GM19023 (cell line): ENCODE measurements around the gene ZBTB38.

Experiments used
- ATAC-seq: cut with Tn5 transposase; IDR thresholded peaks from one replicate; pipeline ENCODE4 v1.9.1; 2021; ENCODE audit warnings: mild to moderate bottlenecking, moderate library complexity; ENCODE audit not compliant: unreplicated experiment

ZBTB38 gene

GRCh38 chr3:141336672-141337522 lies 31.4 kb upstream of the ZBTB38 start:
- ATAC-seq, result peak; percentile 80

DNA sequence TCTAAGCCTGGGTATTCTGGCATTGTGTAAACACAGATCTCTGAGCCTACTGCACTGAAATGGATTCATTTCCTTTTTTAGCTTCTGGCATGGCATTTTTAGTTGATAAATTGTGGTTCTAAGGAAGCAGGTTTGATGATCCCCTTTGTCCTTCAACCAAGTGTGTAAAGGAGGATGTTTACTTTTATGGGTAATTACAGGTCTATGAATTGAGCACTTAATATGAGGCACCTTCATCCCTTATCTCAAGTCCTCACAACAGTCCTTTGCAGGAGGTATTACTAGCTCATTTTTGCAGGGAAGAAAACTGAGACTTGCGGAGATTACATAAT lies 30.8 kb upstream of the ZBTB38 start:
- no peak for ATAC-seq

DNA sequence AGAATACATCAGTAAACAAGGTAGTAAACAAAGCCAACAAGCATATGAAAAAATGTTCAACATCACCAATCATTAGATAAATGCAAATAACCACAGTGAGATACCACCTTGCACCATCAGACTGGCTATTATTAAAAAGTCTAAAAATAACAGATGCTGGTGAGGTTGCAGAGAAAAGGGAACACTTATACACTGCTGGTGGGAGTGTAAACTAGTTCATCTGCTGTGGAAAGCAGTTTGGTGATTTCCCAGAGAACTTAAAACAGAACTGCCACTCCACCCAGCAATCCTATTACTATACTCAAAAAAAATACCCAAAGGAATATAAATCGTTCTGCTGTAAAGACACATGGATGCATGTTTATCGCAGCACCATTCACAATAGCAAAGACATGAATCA lies 30.3 kb upstream of the ZBTB38 start:
- ATAC-seq, result no peak

DNA sequence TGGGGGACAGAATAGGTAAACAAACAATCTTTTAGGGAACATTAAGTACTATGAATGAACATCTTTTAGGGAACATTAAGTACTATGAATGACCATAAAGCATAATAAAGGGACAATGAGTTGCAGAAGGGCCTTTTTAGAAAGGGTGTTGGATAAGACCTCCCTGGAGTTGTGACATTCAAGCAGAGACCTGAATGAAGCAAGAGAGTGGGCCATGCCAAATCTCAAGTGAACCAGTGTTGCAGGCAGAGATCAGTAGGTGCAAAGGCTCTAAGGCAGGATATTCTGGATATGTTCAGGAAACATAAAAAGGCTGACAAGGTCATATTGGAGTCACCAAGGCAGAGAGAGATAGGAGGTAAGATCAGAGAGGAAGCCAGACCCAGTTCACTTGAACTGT lies 29.4 kb upstream of the ZBTB38 start:
- no peak for ATAC-seq

DNA sequence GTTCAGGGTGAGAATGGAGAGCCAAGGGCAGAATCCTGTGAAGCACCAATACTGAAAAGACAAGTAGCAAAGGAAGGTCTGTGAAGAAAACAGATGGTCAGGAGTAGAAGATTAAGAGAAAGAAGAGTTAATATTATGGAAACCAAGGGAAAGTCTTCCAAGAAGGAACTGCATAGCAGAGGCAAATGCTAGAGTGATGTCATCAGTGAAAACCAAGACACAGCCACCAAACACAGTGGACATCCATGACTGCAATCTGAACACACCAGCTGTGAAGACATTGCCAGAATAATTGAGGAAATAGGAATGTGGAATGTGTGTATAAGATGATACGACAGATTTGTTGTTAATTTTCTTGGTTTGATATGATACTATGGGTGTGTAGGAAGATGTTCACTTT lies 26.8 kb upstream of the ZBTB38 start:
- no peak for ATAC-seq

DNA sequence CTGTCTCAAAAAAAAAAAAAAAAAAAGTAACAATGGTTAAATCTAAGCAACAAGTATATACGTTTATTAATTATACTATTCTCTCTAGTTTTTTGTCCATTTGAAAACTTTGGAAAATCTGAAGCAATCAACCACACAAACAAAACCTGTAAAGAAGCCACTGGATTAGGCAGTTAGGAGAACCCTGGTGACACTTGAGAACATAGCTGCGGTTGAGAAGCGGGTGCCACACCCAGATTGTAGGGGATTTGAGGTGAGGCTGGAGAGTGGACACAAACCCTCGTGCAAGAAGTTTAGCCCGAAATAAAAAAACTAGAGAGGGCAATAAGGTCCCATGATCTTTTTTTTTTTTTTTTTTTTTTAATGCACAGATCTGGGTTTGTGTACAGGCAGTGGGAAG lies 25.9 kb upstream of the ZBTB38 start:
- ATAC-seq, result no peak

GRCh38 chr3:141343077-141343476 lies 25.2 kb upstream of the ZBTB38 start:
- no peak for ATAC-seq

DNA sequence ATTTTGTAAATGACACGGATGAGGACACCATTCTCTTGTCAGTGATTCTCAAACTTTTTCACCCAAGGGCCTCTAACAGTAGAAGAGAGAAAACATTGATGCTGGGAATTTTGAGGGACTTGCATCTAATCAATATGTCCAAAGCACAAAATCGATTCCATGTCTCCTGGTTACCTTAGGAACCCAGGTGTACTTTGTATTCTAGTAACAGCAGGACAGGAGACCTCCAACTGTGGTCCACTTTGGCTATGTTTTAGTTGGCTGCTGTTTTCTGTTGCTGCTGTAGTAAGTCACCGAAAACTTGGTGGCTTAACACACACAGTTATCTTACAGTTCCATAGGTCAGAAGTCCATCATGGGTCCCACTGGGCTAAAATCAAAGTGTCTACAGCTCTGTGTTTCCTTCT lies 24.4 kb upstream of the ZBTB38 start:
- ATAC-seq, result no peak

DNA sequence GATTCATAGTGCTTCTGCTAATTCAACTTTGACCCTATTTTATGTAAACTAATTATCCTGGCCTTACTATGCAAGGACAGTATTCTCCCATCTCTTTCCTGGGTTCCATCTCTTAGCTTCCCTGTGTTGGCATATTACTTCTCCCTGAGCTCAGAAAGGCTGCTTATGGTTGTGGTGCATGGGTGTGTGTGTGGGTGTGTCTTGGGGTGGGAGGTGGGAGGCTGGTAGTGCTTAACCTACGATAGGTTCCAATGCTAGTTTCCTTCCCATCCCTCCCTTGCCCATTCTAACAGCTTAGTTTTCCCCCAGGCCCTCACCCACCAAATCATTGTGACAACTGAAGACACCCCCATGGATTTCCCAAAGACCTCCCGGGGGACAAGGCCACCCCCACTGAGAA lies 22.8 kb upstream of the ZBTB38 start:
- no peak for ATAC-seq

GRCh38 chr3:141346007-141346406 lies 22.3 kb upstream of the ZBTB38 start:
- no peak for ATAC-seq

- ATAC-seq, result no peak
Observed at GRCh38 chr3:141346418-141346817, 21.9 kb upstream of the ZBTB38 start.

GRCh38 chr3:141346839-141347238 lies 21.5 kb upstream of the ZBTB38 start:
- ATAC-seq, result no peak

DNA sequence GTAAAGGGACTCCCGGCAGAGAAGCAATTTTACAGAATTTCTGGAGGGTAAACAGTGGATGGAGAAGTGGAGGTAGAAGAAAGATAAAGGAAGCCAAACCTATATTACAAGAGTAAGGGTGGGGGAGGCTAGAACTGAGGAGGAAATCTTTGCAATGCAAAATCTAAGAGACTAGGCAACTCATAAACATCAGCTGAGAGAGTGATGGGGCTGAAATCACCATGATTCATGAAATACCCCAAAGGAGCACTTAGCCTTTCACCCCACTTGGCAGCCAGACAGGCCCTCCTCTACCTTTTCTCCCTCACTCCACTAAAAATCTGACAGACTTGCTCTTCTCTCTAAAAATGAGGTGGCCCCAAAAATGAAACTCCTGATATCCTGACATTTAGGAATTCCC lies 19.5 kb upstream of the ZBTB38 start:
- ATAC-seq, result no peak

DNA sequence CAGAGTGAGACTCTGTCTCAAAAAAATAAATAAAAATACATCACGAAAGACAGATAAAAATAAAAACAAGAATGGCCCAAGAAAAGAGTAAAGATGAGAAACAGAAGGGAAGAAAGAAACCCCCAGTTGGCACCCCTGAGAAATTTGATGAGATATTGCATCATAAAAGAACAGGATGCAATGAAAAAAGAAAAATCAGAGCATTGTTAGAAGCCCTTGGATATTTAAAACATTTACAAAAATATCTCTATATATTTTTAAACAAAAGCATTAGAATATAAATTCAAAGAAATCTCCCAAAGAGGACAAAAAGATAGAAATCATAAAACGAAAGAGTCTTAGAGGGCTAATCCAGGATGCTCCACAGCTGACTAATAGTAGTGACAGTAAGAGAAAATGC lies 18.6 kb upstream of the ZBTB38 start:
- ATAC-seq, result no peak

GRCh38 chr3:141350666-141351065 lies 17.6 kb upstream of the ZBTB38 start:
- no peak for ATAC-seq

DNA sequence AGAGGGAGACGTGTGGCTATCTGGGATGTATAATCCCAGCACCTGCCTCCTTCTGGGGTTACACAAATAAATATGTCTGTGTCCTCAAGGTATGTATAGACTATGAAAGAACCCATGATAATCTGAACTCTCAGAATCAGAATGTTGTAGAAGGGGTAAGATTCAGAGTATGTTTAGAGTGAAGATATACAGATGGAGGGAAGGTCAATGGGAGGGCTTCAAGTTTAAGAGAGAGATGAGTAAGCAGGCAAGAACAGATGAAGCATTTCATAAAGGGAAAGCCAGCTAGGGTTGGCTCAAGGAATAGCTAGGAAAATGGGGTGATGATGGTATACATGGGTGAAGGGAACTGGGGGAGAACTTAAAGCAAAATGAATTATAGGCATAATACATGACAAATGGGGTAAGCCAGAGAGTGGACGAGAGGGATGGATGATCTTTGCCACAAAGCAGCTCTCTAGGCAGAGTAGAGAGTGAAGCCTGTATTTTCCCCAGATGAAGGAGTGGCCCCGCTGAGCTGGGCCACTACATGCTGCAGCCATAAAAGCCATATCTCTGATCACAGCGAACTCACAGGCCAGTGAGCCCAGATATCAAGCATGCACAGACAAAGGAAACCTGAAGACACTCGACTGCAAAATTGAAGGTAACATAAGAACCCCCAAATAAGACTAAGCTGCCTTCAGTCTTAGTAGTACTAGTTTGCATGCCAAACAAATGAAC lies 15.9 kb upstream of the ZBTB38 start:
- ATAC-seq, result no peak

- ATAC-seq, result no peak
Observed at GRCh38 chr3:141353652-141354495, 14.4 kb upstream of the ZBTB38 start.

- ATAC-seq, result no peak
Observed at GRCh38 chr3:141354517-141354916, 13.8 kb upstream of the ZBTB38 start.

DNA sequence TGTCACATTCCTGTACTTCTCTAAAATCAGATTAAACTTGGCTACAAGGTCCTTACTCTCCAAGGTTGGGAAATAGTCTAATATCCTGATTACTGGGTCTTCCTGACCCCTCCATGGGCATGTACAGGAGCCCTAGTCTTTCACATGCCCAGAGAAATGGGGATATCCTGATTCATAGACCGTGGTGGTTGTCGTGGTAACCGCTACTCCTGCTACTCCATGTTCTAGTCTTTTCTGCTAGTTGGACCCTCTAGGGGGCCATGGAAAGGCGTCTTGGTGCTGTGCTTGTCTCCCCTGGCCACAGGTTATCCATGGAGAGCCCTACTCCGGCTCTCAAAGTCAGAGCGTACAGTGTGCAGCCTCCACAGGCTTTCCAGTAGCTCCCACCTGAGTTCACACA lies 13.1 kb upstream of the ZBTB38 start:
- ATAC-seq, result no peak

- no peak for ATAC-seq
Observed at GRCh38 chr3:141356046-141356445, 12.3 kb upstream of the ZBTB38 start.

DNA sequence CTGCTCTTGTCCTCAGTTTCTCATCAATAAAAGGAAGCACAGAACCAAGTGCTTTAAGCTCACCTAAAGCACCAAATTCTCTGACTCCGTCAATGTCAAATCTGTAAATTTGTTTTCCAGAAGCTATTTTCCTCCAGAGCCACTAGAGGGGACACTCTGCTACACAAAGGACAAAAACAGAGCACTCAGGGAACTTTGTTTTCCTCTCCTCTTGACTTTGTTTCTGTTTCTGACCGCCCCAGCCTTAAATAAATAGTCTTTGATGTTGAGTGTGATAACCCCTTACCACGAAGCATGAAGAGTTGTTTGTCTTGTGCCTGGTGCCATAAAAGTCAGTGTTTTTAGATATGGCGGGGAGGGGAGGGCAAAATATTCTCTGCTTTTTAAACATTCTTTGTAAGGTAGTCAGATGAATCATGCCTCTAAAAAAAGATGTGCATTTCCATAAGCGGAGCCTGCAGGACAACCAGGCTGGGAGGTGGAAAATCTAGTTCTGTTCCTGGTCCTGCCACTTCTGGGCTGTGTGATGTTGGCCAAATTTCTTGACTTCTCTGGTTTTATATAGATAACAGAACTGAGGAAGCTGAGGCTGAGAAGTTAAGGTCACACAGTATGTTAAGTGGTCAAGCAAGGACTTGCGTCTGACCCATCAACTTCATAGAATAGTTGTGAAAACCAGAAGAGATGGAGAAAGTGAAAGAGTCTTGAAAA lies 7.3 kb upstream of the ZBTB38 start:
- no peak for ATAC-seq
